Measurements from ENCODE around the gene SRGAP2C.
"Not testable (repeated sequence)": the region's sequence is repeated elsewhere in the genome, so short reads cannot be mapped to it uniquely, and the experiment has no call there.

SRGAP2C gene

GRCh38 chr1:121344355-121344754 lies 159.6 kb downstream of the SRGAP2C start:
- DNase-seq = not testable (repeated sequence)

DNA sequence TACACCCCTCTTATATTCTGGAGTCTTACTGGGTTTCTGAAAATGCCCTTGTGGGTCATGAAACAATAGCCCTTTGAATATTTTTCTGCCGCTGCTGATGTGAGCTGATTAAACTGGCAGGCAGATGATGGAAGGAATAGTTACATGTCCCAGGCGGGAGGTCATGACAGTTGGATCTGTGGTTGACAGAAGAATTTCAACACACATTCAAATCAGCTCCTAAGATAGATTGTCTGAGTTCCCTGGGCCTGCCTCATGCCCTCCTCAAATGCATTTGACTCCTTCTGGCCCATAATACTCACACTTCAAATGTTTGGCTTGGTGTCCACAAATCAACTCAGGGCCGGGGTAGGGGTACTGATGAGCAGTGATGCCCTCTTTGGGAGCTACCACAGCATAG lies 161.9 kb downstream of the SRGAP2C start:
- not testable (repeated sequence) for DNase-seq

DNA sequence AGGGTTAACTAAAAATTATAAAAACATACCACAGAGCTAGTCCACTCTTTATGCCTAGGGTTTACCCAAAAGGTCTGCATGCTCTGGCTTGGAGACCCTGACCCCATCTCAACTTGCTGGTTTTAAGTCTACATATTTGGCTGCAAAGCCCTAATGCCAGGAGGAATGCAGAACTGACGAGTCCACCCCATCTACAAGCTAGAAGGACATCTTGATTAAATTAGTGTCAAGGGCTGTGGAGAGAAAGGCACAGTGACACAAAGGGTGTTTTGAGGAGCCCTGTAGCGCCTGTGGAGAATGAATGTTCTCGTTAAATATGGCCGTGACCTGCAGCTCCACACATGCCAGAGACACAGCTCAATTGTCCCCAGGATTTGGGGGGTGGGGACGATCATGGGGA lies 162.7 kb downstream of the SRGAP2C start:
- DNase-seq = not testable (repeated sequence)

GRCh38 chr1:121348115-121348514 lies 163.3 kb downstream of the SRGAP2C start:
- not testable (repeated sequence) for DNase-seq

DNA sequence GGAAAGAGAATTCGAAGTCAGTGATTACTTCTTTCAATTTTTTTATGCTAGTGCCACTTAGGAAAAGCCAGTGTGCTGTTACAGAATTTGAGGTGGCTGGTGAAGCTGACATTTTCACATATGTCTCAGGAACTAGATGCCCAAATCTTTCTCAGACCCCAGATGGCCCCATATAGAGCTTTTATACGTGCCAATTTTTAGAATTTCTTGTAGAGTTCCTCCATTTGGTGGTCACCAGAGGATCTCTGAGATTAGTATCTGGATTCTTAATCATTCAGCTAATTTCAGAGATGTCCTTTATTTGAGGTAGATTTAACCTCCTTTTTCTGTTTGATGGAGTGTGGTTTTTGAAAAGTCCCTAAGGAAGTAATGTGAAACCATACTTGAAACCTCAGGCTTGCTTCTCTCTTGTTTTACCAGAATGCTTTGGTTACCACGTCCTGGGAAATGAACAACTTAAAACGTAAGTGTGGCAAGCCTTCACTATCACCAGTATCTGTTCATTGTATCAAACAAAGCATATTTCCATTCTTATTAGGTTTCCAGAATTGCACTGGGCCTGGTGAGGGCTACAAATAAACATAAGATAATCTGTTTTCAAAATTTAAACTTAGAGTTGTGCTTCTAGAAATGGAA lies 164.7 kb downstream of the SRGAP2C start:
- DNase-seq = not testable (repeated sequence)

DNA sequence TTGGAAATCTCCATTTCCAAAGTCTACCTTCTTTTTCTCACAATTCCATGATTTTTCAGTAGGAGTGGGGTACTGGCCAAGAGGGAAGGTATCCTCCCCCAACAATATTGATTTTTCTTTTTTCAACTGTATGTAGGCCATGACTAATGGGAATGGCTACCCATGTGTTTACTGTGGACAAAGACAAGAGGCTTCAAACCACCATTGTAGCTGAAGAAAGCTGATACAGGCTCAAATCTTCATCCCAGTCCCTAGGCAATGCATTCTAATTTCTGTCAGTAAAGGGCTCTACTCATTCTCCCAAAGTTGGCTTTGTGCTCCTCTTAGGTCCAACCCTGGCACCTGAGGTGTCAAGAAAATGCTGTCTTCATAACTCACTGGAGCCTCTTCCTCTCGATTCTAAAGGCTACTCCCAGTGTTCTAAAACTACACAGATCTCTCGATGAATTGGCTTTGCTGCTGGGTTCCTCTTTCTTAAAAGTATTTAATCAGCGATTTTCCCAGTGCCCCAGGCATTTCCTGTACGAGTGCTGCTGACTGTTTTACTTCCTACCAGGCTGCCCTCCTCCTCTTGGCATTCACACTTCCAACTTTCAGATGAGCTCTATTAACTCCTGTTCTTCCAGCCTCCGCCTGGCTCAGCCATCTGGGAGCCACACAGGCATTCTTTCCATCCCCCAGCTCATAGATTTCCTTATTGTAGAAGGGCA lies 171.1 kb downstream of the SRGAP2C start:
- DNase-seq = not testable (repeated sequence)

GRCh38 chr1:121356819-121357218 lies 172.0 kb downstream of the SRGAP2C start:
- not testable (repeated sequence) for DNase-seq

DNA sequence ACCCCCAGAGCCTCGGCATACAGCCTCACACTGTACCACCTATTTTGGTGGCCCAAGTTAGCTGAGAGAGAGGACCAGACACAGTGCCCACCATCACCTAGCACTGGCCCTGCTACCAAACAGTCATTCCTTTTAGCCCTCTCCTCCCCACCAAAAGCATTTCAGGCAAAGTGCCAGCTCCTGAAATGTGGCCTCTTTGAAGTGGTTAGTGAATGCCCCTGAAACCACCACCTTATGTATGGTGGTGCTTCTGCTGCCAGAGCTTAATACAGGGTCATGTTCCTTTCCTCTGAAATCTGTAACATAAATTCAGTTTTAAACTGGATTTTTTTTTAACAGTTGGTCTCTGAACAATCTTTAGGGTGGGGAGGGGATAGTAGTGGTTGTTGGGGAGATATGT lies 175.8 kb downstream of the SRGAP2C start:
- not testable (repeated sequence) for DNase-seq

GRCh38 chr1:121361451-121362233 lies 176.9 kb downstream of the SRGAP2C start:
- DNase-seq = not testable (repeated sequence)

DNA sequence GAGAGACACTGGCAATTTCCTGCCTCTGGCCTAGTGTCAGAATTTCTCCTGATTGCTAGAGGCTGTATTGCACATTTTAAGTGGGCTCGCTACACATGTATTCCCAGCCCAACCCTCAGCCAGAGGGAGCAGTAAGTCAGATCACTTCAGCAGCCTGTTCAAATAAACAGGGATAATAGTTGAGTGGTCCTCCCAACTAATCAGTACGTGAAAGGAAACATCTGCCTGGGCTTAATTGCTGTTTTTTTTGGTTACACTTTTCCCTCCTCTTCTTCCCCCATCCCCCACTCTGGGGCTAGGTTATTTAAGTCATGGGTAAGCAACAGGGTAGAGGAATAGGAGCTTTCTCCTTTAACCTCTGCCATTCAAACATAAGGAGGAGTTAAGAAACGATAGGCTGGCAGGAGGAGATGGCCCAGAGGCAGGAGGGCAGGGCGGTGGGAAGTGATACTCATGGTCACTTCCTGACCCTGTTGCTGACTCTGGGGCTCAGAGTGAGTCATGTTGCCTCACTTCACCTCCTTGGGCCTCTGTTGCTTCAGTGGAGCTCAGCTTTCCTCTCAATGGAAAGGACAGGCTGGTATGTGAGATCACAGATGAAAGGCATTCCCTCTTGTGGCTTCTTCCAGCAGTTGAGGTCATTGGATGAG lies 177.6 kb downstream of the SRGAP2C start:
- DNase-seq = not testable (repeated sequence)

- not testable (repeated sequence) for DNase-seq
Observed at GRCh38 chr1:121365316-121365715, 180.5 kb downstream of the SRGAP2C start.

DNA sequence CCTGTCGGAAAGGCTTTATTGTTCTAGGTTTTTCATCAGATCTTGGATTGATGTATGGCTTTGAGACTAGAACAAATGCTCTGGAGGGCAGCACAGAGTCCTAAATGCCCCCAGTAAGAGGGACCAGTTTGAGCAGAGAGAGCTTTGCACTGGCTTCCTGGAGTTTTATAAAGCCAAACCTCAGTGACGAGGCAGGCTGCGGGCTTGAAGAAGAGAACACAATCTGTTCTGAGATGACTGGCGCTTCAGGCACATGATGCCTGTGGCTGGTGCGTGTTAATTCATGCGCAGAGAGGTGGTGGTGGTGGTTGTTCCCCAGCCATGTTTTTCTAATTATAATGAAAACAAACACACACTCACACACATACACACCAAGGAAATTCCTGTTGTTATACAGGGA lies 180.9 kb downstream of the SRGAP2C start:
- peak; percentile 18 for DNase-seq

GRCh38 chr1:121366171-121366570 lies 181.4 kb downstream of the SRGAP2C start:
- DNase-seq = not testable (repeated sequence)

GRCh38 chr1:121368910-121369309 lies 184.1 kb downstream of the SRGAP2C start:
- DNase-seq = not testable (repeated sequence)

- DNase-seq = not testable (repeated sequence)
Observed at GRCh38 chr1:121369959-121370358, 185.2 kb downstream of the SRGAP2C start.

DNA sequence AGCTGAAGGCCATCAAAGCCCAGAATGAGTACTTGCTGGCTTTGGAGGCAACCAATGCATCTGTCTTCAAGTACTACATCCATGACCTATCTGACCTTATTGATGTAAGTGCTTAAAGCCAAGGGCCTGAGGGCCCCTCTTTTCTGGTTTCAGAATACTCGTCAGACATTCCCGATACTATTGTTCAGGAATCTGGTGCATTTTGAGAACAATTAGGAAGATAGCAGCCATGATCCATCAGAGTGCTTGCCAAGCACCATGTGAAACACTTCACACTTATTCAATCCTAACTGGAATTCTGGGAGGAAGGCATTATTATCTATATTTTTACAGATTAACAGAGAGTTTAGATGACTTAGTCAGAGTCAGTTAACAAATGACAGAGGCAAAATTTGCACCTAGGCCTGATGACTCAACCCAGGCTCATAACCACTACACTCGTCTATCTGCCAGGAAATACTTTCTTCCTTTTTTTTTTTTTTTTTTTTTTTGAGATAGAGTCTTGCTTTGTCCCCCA lies 190.1 kb downstream of the SRGAP2C start:
- not testable (repeated sequence) for DNase-seq

GRCh38 chr1:121376986-121377385 lies 192.2 kb downstream of the SRGAP2C start:
- DNase-seq = not testable (repeated sequence)

DNA sequence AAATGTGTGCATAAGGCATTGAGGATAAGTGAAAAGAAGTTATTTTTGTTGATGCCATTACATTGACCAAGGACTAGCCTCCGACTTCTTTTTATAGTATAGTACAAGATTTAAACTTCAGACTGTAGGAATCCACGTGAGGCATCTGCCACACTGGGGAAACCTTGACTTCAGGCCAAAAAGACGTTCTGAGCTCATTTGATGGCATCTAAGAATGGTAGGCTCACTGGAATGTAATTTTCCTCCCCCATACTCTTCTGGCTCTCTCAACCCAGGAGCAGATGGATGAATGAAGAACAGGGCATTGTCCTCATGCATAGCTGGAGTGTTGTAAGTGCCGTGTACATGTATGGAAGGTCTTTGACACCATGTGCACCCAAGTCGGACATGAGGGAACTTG lies 194.0 kb downstream of the SRGAP2C start:
- not testable (repeated sequence) for DNase-seq

- DNase-seq = not testable (repeated sequence)
Observed at GRCh38 chr1:121384754-121385153, 200.0 kb downstream of the SRGAP2C start.

DNA sequence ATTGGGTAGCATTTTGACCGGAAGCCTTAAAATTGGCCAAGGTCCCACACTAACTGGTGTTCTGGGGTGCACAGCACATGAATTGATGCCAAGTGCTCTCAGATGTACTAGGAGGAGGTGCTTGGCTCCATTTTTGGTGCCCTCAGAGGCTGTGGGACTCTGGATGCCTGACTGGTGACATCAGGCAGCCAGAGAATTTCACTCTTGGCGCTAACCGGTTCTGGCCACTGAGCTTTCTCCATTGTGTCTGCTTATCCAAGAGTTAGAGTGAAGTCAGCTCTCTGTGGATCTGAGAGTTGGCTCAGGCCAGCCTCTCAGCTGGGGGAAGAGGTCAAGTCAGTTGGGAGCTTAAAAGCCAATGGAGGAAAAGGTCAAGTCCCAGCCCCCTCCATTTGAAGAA lies 200.4 kb downstream of the SRGAP2C start:
- not testable (repeated sequence) for DNase-seq

DNA sequence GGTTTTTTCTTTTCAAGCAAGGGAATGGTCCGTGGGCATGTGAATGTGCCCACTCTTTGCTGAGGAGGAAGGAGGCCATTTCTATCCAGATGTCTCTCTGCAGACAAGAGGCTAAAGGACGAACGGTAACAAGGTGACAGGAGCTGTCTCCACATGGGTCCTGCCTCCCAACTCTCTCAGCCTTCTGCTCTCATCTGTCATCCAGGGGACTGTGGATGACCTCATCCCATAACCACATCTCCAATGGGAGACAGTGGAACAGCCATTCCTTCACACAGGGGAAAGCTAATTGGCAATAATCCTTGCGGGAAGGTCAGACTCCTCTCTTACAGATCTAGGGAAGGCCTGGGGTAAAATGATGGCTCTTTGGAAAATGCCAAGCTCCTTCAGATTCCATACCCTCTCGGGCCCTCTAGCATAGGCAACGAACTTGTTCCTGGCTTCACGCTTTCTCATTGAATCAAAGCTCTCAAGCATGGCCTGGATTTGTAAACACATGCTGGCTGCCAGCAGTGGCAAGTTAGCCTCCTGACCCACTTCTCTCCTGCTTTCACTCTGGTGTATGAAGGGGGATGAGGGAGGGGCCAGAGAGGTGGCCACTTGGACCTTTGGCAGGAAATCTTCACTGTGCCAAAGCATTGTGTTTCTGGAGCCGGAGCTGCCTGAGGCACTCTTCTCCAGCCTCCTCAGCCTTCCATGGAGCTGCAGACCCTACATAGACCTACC lies 201.0 kb downstream of the SRGAP2C start:
- not testable (repeated sequence) for DNase-seq

Measured in activated CD4-positive, alpha-beta T cell treated with anti-CD3 and anti-CD28 coated beads, Interleukin-2, amount 50 U/mL, for 1 hour (primary cell).